HG03095 (cell line): ENCODE data around the gene MCM9.

ENCODE experiments used
- ATAC-seq: cut with Tn5 transposase; IDR thresholded peaks from one replicate; pipeline ENCODE4 v1.9.1; 2021; ENCODE audit warnings: moderate library complexity; ENCODE audit not compliant: unreplicated experiment

Gene MCM9

GRCh38 chr6:118934461-118935330 lies at the start of gene MCM9:
Gene MCM9 (minus strand): TSS chr6:118935159. CDS start chr6:118931723, 3,436 bp downstream.
- ATAC-seq, result peak; percentile 95

- no peak for ATAC-seq
Measured at GRCh38 chr6:118984342-118984741, 49.4 kb upstream of the MCM9 start.

- ATAC-seq, result no peak
Measured at GRCh38 chr6:118982575-118982911, 47.6 kb upstream of the MCM9 start.

GRCh38 chr6:118981884-118982574 lies 47.1 kb upstream of the MCM9 start:
- no peak for ATAC-seq

GRCh38 chr6:118980063-118980462 lies 45.1 kb upstream of the MCM9 start:
- no peak for ATAC-seq

GRCh38 chr6:118974790-118975189 lies 39.8 kb upstream of the MCM9 start:
- ATAC-seq, result no peak

GRCh38 chr6:118971682-118972081 lies 36.7 kb upstream of the MCM9 start:
- no peak for ATAC-seq

GRCh38 chr6:118970866-118971265 lies 35.9 kb upstream of the MCM9 start:
- no peak for ATAC-seq

- no peak for ATAC-seq
Measured at GRCh38 chr6:118968416-118968815, 33.5 kb upstream of the MCM9 start.

GRCh38 chr6:118967239-118967638 lies 32.3 kb upstream of the MCM9 start:
- no peak for ATAC-seq

GRCh38 chr6:118965843-118966370 lies 30.9 kb upstream of the MCM9 start:
- no peak for ATAC-seq

- ATAC-seq, result no peak
Measured at GRCh38 chr6:118965371-118965770, 30.4 kb upstream of the MCM9 start.

- ATAC-seq, result no peak
Measured at GRCh38 chr6:118963003-118963402, 28.0 kb upstream of the MCM9 start.

- ATAC-seq, result no peak
Measured at GRCh38 chr6:118959903-118960302, 24.9 kb upstream of the MCM9 start.

GRCh38 chr6:118953391-118953790 lies 18.4 kb upstream of the MCM9 start:
- ATAC-seq, result no peak

- ATAC-seq, result no peak
Measured at GRCh38 chr6:118952683-118953082, 17.7 kb upstream of the MCM9 start.

- no peak for ATAC-seq
Measured at GRCh38 chr6:118945217-118945616, 10.3 kb upstream of the MCM9 start.

- ATAC-seq, result no peak
Measured at GRCh38 chr6:118940770-118941169, 5.8 kb upstream of the MCM9 start.

- ATAC-seq, result no peak
Measured at GRCh38 chr6:118939683-118940082, 4.7 kb upstream of the MCM9 start.

- no peak for ATAC-seq
Measured at GRCh38 chr6:118935978-118936703, 1.2 kb upstream of the MCM9 start.

GRCh38 chr6:118935331-118935668 lies 341 bp upstream of the MCM9 start:
- no peak for ATAC-seq
